HG03520 (cell line): ENCODE measurements around the gene SZT2.
"Not testable (repeated sequence)": the region's sequence is repeated elsewhere in the genome, so short reads cannot be mapped to it uniquely, and the experiment has no call there.

Experiments used
- ATAC-seq: cut with Tn5 transposase; IDR thresholded peaks from one replicate; pipeline ENCODE4 v1.9.1; 2021; ENCODE audit warnings: mild to moderate bottlenecking, moderate library complexity; ENCODE audit not compliant: unreplicated experiment

The SZT2 gene

GRCh38 chr1:43360616-43361015 lies 29.1 kb upstream of the SZT2 start:
- ATAC-seq = no peak

GRCh38 chr1:43363283-43363934 lies 26.3 kb upstream of the SZT2 start:
- ATAC-seq = no peak

GRCh38 chr1:43363935-43364525 lies 25.7 kb upstream of the SZT2 start:
- ATAC-seq = no peak

- no peak for ATAC-seq
These were observed 24.0 kb upstream of the SZT2 start for GRCh38 chr1:43365678-43366077.

GRCh38 chr1:43366179-43366578 lies 23.5 kb upstream of the SZT2 start:
- ATAC-seq = no peak

GRCh38 chr1:43366601-43367025 lies 23.1 kb upstream of the SZT2 start:
- no peak for ATAC-seq

- peak; percentile 29 for ATAC-seq
These were observed 22.4 kb upstream of the SZT2 start for GRCh38 chr1:43367026-43367903.

GRCh38 chr1:43367904-43368645 lies 21.6 kb upstream of the SZT2 start, which contains the start of gene ELOVL1:
Gene ELOVL1, minus strand, starts transcription at chr1:43368011. Its CDS starts 2,402 bp downstream, at chr1:43365609.
- ATAC-seq = peak; percentile 70

GRCh38 chr1:43368646-43369020 lies 21.1 kb upstream of the SZT2 start:
- ATAC-seq = no peak

- not testable (repeated sequence) for ATAC-seq
These were observed 19.9 kb upstream of the SZT2 start for GRCh38 chr1:43369779-43370178.

- no peak for ATAC-seq
These were observed 19.1 kb upstream of the SZT2 start for GRCh38 chr1:43370564-43370963.

- no peak for ATAC-seq
These were observed 17.5 kb upstream of the SZT2 start for GRCh38 chr1:43372172-43372571.

- ATAC-seq = no peak
These were observed 16.4 kb upstream of the SZT2 start for GRCh38 chr1:43373066-43373940.

- no peak for ATAC-seq
These were observed 12.9 kb upstream of the SZT2 start for GRCh38 chr1:43376723-43377235.

GRCh38 chr1:43377831-43378230 lies 11.9 kb upstream of the SZT2 start:
- no peak for ATAC-seq

- ATAC-seq = no peak
These were observed 10.2 kb upstream of the SZT2 start for GRCh38 chr1:43379476-43379875.

GRCh38 chr1:43381612-43382011 lies 8.1 kb upstream of the SZT2 start:
- ATAC-seq = no peak

- ATAC-seq = no peak
These were observed 7.5 kb upstream of the SZT2 start for GRCh38 chr1:43382027-43382779.

- ATAC-seq = no peak
These were observed 6.2 kb upstream of the SZT2 start for GRCh38 chr1:43383449-43383848.
